Left ventricle myocardium inferior (tissue), 1 donor: ENCODE results near the gene SLIT1. TPM values are rescaled to one million over a fixed set of nuclear protein-coding genes. Genes with fewer than 3 reads are reported as not detected.

Experiments used
- DNase-seq: peaks from one replicate; pipeline ENCODE4 v3.0.0-alpha.2; 2020
- H3K27ac ChIP-seq: fragments of 200-600 bp; replicated peaks from 2 replicates; pipeline ENCODE4 v1.8.0; 2021
- H3K27me3 ChIP-seq: fragments of 200-600 bp; 2 replicates; pipeline ENCODE4 v1.8.0; 2021; ENCODE audit warnings: low read depth
- H3K36me3 ChIP-seq: fragments of 200-600 bp; 2 replicates; pipeline ENCODE4 v1.8.0; 2021
- H3K4me1 ChIP-seq: fragments of 200-600 bp; 2 replicates; pipeline ENCODE4 v1.8.0; 2021
- H3K4me3 ChIP-seq: fragments of 200-600 bp; 2 replicates; pipeline ENCODE4 v1.8.0; 2021; ENCODE audit warnings: mild to moderate bottlenecking, moderate library complexity
- H3K9me3 ChIP-seq: fragments of 200-600 bp; replicated peaks from 2 replicates; pipeline ENCODE4 v1.8.0; 2021
- intact Hi-C: fragments of 100-400 bp; cut with micrococcal nuclease; formaldehyde crosslinking; loops from one replicate; pipeline ENCODE4 v1.11.0; 2022
- total RNA-seq: library from RNA; stranded (reverse); fragmentation: NEBNext Ultra II Directional; extraction: Animal tissue kit (Norgen Biotek cat#: 25700); gene quantifications from one replicate; pipeline ENCODE4 v1.2.1, GENCODE V29; 2021
- TF ChIP-seq, protein P1 (sequence below): fragments of 200-600 bp; IDR thresholded peaks from 2 replicates; pipeline ENCODE4 v1.8.0; 2021; ENCODE audit warnings: antibody characterized with exemption, mild to moderate bottlenecking, borderline replicate concordance
- donor health status: DM: no; HTN: yes; CAD: no; lungs with severe emphysema.

SLIT1 gene
- total RNA-seq, 1 donor from 2014 or later = 0.08 TPM

DNA sequence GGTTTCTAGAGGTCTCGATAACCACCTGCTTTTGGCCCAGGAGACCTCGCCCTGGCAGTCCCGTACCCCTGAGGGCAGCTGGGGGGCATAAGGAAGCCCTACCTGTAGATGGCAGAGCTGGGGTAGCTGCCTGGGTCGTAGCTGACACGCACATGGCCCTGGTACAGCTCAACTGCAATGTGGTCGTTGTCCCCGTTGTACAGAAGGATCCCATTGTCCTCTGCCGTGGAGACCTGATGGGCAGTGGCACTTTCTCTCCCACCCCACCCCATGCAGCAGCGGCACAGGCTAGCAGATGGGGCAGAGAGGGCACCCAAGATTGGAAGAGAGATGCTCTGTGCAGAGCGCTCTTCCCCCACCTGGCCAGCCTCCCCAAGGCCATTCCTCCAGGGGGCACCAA is 181.2 kb downstream of the SLIT1 start:
- H3K27me3 ChIP-seq = no peaks in the 10 kb centered on the region
- no peak for DNase-seq
- no peaks in the 10 kb centered on the region for H3K36me3 ChIP-seq
- H3K4me3 ChIP-seq = no peak overlapping the region
- H3K27ac ChIP-seq = no peak overlapping the region
- intact Hi-C loops = no loop called here
- peaks cover 25% of the 10 kb centered on the region for H3K9me3 ChIP-seq
- H3K4me1 ChIP-seq = no peaks in the 10 kb centered on the region
- TF ChIP-seq, protein P1, sequence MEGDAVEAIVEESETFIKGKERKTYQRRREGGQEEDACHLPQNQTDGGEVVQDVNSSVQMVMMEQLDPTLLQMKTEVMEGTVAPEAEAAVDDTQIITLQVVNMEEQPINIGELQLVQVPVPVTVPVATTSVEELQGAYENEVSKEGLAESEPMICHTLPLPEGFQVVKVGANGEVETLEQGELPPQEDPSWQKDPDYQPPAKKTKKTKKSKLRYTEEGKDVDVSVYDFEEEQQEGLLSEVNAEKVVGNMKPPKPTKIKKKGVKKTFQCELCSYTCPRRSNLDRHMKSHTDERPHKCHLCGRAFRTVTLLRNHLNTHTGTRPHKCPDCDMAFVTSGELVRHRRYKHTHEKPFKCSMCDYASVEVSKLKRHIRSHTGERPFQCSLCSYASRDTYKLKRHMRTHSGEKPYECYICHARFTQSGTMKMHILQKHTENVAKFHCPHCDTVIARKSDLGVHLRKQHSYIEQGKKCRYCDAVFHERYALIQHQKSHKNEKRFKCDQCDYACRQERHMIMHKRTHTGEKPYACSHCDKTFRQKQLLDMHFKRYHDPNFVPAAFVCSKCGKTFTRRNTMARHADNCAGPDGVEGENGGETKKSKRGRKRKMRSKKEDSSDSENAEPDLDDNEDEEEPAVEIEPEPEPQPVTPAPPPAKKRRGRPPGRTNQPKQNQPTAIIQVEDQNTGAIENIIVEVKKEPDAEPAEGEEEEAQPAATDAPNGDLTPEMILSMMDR = no peak

DNA sequence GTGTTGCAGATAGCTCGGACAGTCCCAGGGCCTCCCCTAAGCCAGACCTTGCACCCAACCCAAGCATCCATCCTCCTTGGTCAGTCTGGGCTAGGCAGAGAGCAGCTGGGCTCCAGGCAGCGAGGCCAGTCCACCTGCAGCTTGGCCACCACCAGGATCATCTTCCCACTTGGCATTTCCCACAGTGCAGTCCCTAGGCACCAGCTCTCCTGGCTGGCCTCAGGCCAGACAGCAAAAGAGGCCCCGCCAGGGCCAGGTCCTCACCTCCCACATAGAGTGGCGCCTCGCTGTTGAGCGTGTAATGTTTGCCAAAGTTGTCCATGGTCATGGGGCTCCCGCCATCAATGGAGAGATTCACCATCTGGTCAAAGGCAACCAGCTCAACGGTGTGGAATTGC is 182.0 kb downstream of the SLIT1 start:
- intact Hi-C loops = no loop called here
- DNase-seq = no peak
- Histone ChIP-seq H3K4me3 (no peak overlapping the region), H3K27ac (no peak overlapping the region), H3K9me3 (peaks cover 21% of the 10 kb centered on the region), H3K27me3 (no peaks in the 10 kb centered on the region), H3K36me3 (no peaks in the 10 kb centered on the region), H3K4me1 (no peaks in the 10 kb centered on the region)
- TF ChIP-seq, protein P1 = no peak

DNA sequence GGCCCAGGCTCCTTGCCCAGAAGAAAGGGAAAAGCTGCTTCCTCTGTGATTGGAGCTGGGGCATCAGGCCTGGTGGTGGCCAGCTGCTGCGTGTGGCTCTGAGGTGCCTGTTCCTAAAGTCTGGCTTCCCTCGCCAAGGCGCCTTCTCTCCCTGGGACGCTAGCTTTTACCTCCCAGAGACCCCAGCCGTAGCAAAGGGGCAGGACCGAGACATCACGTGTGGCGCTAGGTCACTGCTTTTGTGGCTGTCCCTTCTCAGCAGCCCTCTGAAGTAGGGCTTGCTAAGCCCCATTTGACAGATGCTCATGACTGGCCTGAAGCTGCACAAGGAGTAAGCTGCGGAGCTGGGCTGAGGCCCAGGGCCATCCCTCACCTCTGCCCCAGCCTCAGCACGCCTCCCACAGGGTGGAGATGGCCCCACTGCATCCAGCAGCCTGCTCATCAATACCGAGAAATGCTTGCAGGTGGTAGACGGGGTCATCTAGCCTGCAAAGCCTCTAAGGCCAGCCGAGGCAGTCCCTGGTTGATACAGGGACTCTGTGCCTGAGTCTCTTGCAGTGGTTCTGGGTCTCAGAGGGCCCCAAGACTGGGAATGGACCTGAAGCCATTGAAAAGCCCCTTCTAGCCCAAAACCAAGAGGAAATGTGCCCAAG is 182.5 kb downstream of the SLIT1 start:
- TF ChIP-seq, protein P1 = no peak
- Histone ChIP-seq H3K4me1 (no peaks in the 10 kb centered on the region), H3K4me3 (no peak overlapping the region), H3K9me3 (peaks cover 16% of the 10 kb centered on the region), H3K27me3 (no peaks in the 10 kb centered on the region), H3K27ac (no peak overlapping the region), H3K36me3 (no peaks in the 10 kb centered on the region)
- no peak for DNase-seq
- intact Hi-C loops = no loop called here

DNA sequence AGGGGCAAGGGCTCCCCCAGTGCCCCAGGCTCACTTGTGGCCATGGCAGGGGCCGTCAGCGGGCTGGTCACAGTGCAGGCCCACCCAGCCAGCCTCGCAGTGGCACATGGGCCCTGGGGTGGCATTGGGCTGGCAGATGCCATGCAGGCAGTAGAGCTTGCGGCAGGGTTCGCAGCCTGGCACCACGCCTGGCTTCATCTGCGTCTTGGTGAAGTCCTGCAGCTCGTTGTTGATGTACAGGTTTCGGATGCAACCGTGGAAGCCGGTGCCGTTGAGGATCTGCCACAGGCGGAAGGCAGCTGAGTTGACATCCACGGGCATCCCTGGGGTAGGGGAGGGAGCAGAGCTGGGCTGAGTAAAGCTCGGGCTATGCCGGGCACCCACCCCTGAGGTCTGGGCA is 183.1 kb downstream of the SLIT1 start:
- no peaks in the 10 kb centered on the region for H3K27me3 ChIP-seq
- H3K36me3 ChIP-seq = no peaks in the 10 kb centered on the region
- TF ChIP-seq, protein P1 = no peak
- H3K27ac ChIP-seq = no peak overlapping the region
- peaks cover 10% of the 10 kb centered on the region for H3K9me3 ChIP-seq
- intact Hi-C loops = no loop called here
- no peak for DNase-seq
- H3K4me1 ChIP-seq = no peaks in the 10 kb centered on the region
- H3K4me3 ChIP-seq = no peak overlapping the region

DNA sequence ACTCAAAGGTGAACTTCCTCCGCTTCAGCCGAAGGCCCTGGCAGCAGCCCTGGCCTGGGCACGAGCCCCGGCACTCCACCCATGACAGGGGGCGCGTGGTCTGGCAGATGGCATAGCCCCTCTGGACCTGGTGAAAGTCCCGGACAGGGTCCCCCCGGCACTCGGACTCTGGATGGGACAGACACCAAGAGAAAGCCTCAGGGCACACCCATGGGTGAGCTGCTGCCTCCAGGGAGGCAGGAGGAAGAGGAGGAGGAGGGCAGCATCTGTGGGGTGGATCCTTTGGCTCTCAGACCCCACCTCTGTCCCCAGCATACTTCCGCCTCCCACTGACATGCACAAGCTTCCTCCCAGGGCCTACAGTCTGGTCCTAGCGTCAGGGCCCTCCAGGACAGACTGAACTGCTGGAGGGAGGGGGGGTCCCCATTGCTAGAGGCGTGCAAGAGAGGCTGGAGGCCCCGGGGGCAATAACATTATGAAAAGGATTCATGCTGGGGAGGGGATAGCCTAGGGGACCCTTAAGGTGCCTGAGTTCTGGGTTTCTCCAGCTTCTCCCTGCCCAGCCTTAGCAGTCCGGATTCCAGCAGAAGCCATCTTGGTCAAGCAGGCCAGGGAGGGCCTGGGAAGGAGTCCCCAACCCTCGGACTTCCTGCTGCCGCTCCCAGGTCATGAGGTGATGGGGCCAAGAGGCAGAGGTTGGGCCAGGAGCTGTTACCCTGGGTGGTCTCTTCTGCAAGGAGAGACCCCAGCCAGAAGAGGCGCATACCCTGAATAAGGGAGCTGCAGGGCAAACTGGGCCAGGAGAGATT is 184.4 kb downstream of the SLIT1 start:
- Histone ChIP-seq H3K4me1 (peaks cover 4% of the 10 kb centered on the region), H3K9me3 (no peaks in the 10 kb centered on the region), H3K27ac (no peak overlapping the region), H3K36me3 (no peaks in the 10 kb centered on the region), H3K27me3 (no peaks in the 10 kb centered on the region), H3K4me3 (no peak overlapping the region)
- intact Hi-C loops = no loop called here
- no peak for DNase-seq
- TF ChIP-seq, protein P1 = no peak
